Naive thymus-derived CD4-positive, alpha-beta T cell (primary cell): ENCODE measurements around the gene CENPB. TPM values are rescaled to one million over a fixed set of nuclear protein-coding genes. Genes with fewer than 3 reads are reported as not detected.

Experiments used
- ATAC-seq: fragments of 150-1000 bp; cut with Tn5 transposase; 2 replicates; pipeline ENCODE4 v1.10.0; 2021; ENCODE audit warnings: mild to moderate bottlenecking, moderate library complexity
- CTCF ChIA-PET: fragments of 350-600 bp; sonication (Branson Sonifier 250); formaldehyde crosslinking; loops from one replicate; lab custom pipeline; 2021; ENCODE audit warnings: antibody characterized with exemption; lab: Charles Lee
- POLR2A ChIA-PET: fragments of 350-600 bp; sonication (Branson Sonifier 250); formaldehyde crosslinking; loops from one replicate; lab custom pipeline; 2021; ENCODE audit warnings: antibody characterized with exemption, inconsistent platforms; lab: Charles Lee
- DNase-seq, 9 donors: peaks; one replicate each; pipeline versions ENCODE4 v3.0.0 to v3.0.0-alpha.2; 2020 to 2022; ENCODE audit warnings: mixed read lengths in 1 of 9
- H3K27ac ChIP-seq: one replicate; pipeline ENCODE4 v1.7.0; 2013; ENCODE audit warnings: mild to moderate bottlenecking, low read depth, low read length, moderate library complexity
- H3K27me3 ChIP-seq, 2 donors: one replicate each; pipeline ENCODE4 v1.7.0; 2013; ENCODE audit warnings: low read length in 2 of 2, mild to moderate bottlenecking in 2 of 2, moderate library complexity in 2 of 2; ENCODE audit not compliant: control insufficient read depth in 2 of 2, insufficient read depth in 2 of 2
- H3K36me3 ChIP-seq, 3 experiments: 1 replicate in 2 of 3; 2 replicates in 1 of 3; pipeline ENCODE4 v1.7.0; 2013; ENCODE audit warnings: low read length in 3 of 3, mild to moderate bottlenecking in 3 of 3, moderate library complexity in 1 of 3; ENCODE audit not compliant: insufficient read depth in 3 of 3, control insufficient read depth in 2 of 3
- H3K4me1 ChIP-seq, 2 donors: one replicate each; pipeline ENCODE4 v1.7.0; 2013; ENCODE audit warnings: low read length in 2 of 2, mild to moderate bottlenecking in 2 of 2, moderate library complexity in 1 of 2; ENCODE audit not compliant: control insufficient read depth in 2 of 2, insufficient read depth in 2 of 2
- H3K4me3 ChIP-seq: 2 replicates; pipeline ENCODE4 v1.7.0; 2013; ENCODE audit warnings: mild to moderate bottlenecking, low read length
- H3K9me3 ChIP-seq, 3 experiments: 1 replicate in 2 of 3; 2 replicates in 1 of 3; pipeline ENCODE4 v1.7.0; 2013; ENCODE audit warnings: low read length in 3 of 3; ENCODE audit not compliant: control insufficient read depth in 2 of 3
- H3K27ac Mint-ChIP-seq, 9 donors: one replicate each; pipeline ENCODE4 v1.8.0; 2020 to 2022; ENCODE audit warnings: mixed read lengths in 9 of 9, mild to moderate bottlenecking in 8 of 9, moderate library complexity in 5 of 9, inconsistent platforms in 2 of 9
- H3K27me3 Mint-ChIP-seq, 5 donors: one replicate each; pipeline ENCODE4 v1.8.0; 2021 to 2022; ENCODE audit warnings: mixed read lengths in 5 of 5, mild to moderate bottlenecking in 1 of 5
- H3K36me3 Mint-ChIP-seq, 5 donors: one replicate each; pipeline ENCODE4 v1.8.0; 2020 to 2022; ENCODE audit warnings: mixed read lengths in 5 of 5, mild to moderate bottlenecking in 3 of 5, inconsistent platforms in 1 of 5
- H3K4me1 Mint-ChIP-seq, 7 donors: one replicate each; pipeline ENCODE4 v1.8.0; 2020 to 2022; ENCODE audit warnings: mixed read lengths in 7 of 7, mild to moderate bottlenecking in 3 of 7, inconsistent platforms in 1 of 7
- H3K4me3 Mint-ChIP-seq, 10 donors: one replicate each; pipeline ENCODE4 v1.8.0; 2020 to 2022; ENCODE audit warnings: mild to moderate bottlenecking in 10 of 10, mixed read lengths in 10 of 10, moderate library complexity in 6 of 10, inconsistent platforms in 2 of 10
- H3K9me3 Mint-ChIP-seq, 11 donors: one replicate each; pipeline ENCODE4 v1.8.0; 2020 to 2022; ENCODE audit warnings: mixed read lengths in 11 of 11, mild to moderate bottlenecking in 4 of 11, inconsistent platforms in 1 of 11, moderate library complexity in 1 of 11
- intact Hi-C, 2 donors: fragments of 100-400 bp; cut with micrococcal nuclease; formaldehyde crosslinking; loops; one replicate each; pipeline ENCODE4 v1.15.1; 2023
- polyA plus RNA-seq, 2 donors: library from polyadenylated mRNA; unstranded; fragments of 300-500 nt; fragmentation: Illumina TruSeq; gene quantifications; one replicate each; pipeline ENCODE4 v1.2.3, GENCODE V29; 2021
- total RNA-seq, 6 experiments: library from RNA in 5 of 6; stranded (reverse) in 5 of 6; gene quantifications; 1 replicate in 5 of 6; 2 replicates in 1 of 6; pipeline ENCODE4 v1.2.3 and lab custom pipeline; 2021 to 2026

Gene CENPB
- total and polyA plus RNA-seq, 7 experiments from 2014 or later = 1.3 to 73.6 (median 43.2) TPM

DNA sequence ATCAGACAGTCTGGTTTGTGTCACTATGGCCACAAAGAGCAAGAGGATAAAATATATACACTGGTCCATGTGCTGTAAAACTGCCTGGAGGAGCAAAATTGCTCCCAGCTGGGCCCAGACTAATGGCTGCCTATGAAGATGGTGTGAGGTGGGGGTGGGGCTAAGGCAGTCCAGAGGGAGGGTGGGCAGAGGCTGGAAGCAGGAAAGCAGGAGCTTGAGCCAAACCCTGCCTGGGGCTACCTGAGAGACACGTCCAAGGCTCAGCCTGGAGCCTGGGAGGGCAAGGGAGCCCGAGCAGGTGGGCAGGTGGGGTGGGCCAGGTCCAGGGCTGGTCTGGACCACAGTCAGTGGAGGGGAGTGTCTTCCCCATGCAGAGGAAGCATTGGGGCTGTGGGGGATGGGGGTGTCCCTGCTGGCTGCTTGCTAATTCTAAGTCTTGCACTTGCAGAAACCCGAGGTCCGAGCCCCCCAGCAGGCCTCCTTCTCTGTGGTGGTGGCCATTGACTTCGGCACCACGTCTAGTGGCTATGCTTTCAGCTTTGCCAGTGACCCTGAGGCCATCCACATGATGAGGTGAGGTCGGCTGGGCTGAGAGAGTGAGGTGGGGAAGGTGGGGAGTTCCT is 44.6 kb downstream of the CENPB start:
- POLR2A ChIA-PET = no interaction called here

DNA sequence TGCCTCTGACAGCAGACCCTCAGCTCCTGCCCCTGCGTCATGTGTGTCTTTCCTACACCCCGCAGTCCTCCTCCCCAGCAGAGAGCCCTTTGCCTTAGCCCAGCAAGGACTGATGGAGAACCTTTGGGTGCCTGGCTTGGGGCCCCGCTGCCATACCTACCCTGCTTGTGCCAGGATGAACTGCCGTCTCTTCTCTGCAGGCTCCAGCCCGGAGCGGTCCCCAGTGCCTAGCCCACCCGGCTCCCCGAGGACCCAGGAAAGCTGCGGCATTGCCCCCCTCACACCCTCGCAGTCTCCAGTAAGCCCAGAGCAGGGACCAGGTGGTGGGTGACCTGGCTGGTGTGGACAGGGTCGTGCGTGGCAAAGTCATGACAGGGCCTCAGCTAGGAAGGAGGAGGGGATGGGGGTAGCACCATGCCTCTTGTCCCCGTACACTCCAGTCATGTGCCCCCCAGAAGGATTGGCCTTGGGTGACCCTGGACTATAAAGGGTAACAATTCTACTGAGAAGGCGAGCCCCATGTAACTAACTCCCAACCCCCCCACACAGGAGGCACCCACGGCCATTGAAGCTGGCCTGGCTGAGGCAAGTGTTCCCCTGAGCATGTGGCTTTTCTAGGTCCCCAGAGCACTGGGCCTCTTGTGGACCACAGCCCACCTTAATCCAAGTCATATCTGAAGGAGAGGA is 45.8 kb downstream of the CENPB start:
- DNase-seq = no peak
- H3K4me1 ChIP-seq = peaks cover 3 to 10% of the 10 kb centered on the region in 2 donors

More for the DNA sequence above, 44.6 kb downstream of the CENPB start:
- H3K4me1 Mint-ChIP-seq = peaks cover 0 to 16% (median 12%) of the 10 kb centered on the region in 7 donors
- H3K9me3 Mint-ChIP-seq = no peaks in the 10 kb centered on the region
- peaks cover 3 to 10% of the 10 kb centered on the region in 2 donors for H3K4me1 ChIP-seq
- H3K4me3 ChIP-seq = no peak overlapping the region
- DNase-seq (no peak), ATAC-seq (no peak)
- no peak overlapping the region for H3K27ac ChIP-seq
- CTCF ChIA-PET = interaction anchor here (1.6 kb wide), 1 partner anchor 31 kb away, joined by 5 read pairs; no protein-coding TSS in a partner anchor
- H3K27ac Mint-ChIP-seq = peak overlapping the region in 1 of 9 donors; percentile 25
- H3K36me3 ChIP-seq = no peaks in the 10 kb centered on the region
- no peaks in the 10 kb centered on the region for H3K27me3 ChIP-seq
- no peaks in the 10 kb centered on the region for H3K36me3 Mint-ChIP-seq
- no peak overlapping the region for H3K4me3 Mint-ChIP-seq
- peaks cover 0 to 16% (median 4%) of the 10 kb centered on the region in 5 donors for H3K27me3 Mint-ChIP-seq
- H3K9me3 ChIP-seq = no peaks in the 10 kb centered on the region
- intact Hi-C loops = no loop called here

DNA sequence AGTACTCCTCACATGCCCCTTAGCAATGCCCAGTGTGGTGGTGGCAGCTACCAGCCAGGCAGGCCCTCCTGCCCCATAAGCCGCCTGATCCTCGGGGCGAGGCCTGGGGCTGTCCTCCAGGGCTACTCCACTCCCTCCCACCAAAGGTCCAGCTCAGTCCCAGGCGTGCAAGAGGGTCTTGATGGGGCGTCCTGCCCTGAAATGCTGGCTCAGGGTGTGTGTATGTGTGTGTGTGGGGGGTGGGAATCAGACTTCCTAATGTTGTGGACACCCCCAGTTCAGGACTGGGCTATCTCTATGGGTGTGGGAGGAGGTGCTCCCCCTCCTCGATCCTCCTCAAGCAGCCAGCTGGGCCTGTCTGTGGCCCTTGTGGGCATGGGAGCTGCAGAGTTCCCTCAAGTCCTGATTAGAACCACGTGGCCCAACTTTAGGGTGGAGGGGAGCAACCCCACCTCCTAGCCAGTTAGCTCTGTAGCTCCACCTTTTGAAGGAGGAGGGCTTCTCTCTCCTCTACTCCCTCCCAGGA is 46.6 kb downstream of the CENPB start:
- no peak for ATAC-seq
- intact Hi-C loops = no loop called here
- Mint-ChIP-seq H3K27ac (no peak overlapping the region), H3K4me3 (no peak overlapping the region), H3K9me3 (no peaks in the 10 kb centered on the region), H3K4me1 (peaks cover 0 to 10% (median 8%) of the 10 kb centered on the region in 7 donors), H3K36me3 (no peaks in the 10 kb centered on the region), H3K27me3 (peaks cover 0 to 28% (median 2%) of the 10 kb centered on the region in 5 donors)
- Histone ChIP-seq H3K9me3 (no peaks in the 10 kb centered on the region), H3K27ac (no peak overlapping the region), H3K36me3 (no peaks in the 10 kb centered on the region), H3K4me1 (peaks cover 3% of the 10 kb centered on the region in 2 donors), H3K27me3 (no peaks in the 10 kb centered on the region), H3K4me3 (no peak overlapping the region)
- POLR2A ChIA-PET = no interaction called here
- CTCF ChIA-PET = no interaction called here
- DNase-seq = no peak

More for the DNA sequence above, 45.8 kb downstream of the CENPB start:
- POLR2A ChIA-PET = no interaction called here
- Histone ChIP-seq H3K27me3 (no peaks in the 10 kb centered on the region), H3K36me3 (no peaks in the 10 kb centered on the region), H3K27ac (no peak overlapping the region), H3K4me3 (no peak overlapping the region), H3K9me3 (no peaks in the 10 kb centered on the region)
- H3K27me3 Mint-ChIP-seq = peaks cover 0 to 23% (median 0%) of the 10 kb centered on the region in 5 donors
- no peaks in the 10 kb centered on the region for H3K9me3 Mint-ChIP-seq
- intact Hi-C loops = no loop called here
- peaks cover 0 to 16% (median 12%) of the 10 kb centered on the region in 7 donors for H3K4me1 Mint-ChIP-seq
- H3K36me3 Mint-ChIP-seq = no peaks in the 10 kb centered on the region
- peak overlapping the region in 1 of 9 donors; percentile 36 for H3K27ac Mint-ChIP-seq
- CTCF ChIA-PET = no interaction called here
- ATAC-seq = no peak
- no peak overlapping the region for H3K4me3 Mint-ChIP-seq

DNA sequence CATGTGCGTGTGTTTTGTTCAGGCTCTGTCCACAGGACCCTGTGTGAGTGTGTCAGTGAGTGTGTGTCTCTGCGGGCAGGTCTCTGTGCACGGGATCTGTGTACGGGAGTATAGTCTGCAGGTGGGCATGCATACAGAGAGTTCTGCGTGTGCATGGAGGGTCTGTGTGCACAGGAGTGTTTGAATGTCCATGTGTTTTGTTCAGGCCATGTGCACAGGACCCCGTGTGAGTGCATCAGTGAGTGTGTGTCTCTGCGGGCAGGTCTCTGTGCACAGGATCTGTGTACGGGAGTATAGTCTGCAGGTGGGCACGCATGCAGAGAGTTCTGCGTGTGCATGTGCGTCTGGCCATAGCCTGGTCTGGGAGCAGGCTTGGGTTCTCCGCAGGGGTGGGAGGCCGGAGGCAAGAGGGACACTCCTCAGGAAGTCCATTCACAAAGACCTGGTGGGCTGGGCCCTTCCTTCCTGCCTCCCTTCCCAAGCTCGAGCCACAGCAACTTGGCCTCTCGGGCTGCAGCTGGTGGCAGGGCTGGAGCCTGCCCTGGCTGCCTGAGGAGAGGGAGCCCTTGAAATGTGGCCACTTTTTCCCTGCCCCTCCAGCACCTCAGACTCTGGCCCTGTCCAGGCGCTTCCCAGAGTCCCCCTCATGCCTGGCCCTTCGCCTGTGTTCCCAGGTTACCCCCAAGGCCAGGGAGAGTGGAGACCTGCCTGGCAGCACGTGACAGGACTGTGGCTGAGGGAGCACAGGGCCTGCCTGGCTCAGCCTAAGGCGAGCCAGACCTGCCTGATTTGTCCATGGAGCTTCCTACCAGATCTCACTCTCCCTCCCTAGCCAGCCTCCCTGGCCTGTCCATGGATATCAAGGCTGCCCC is 47.2 kb downstream of the CENPB start:
- no peak overlapping the region for H3K4me3 ChIP-seq
- H3K36me3 Mint-ChIP-seq = no peaks in the 10 kb centered on the region
- ChIA-PET POLR2A (no interaction called here), CTCF (interaction anchor here (0.7 kb wide), 1 partner anchor 10 kb away, joined by 3 read pairs; no protein-coding TSS in a partner anchor)
- no peak overlapping the region for H3K4me3 Mint-ChIP-seq
- no peak overlapping the region for H3K27ac ChIP-seq
- H3K9me3 Mint-ChIP-seq = no peaks in the 10 kb centered on the region
- no peaks in the 10 kb centered on the region for H3K4me1 ChIP-seq
- no peak for DNase-seq
- H3K4me1 Mint-ChIP-seq = peaks cover 0 to 3% (median 2%) of the 10 kb centered on the region in 7 donors
- H3K27me3 Mint-ChIP-seq = peaks cover 0 to 26% (median 2%) of the 10 kb centered on the region in 5 donors
- H3K36me3 ChIP-seq = no peaks in the 10 kb centered on the region
- ATAC-seq = no peak
- no peaks in the 10 kb centered on the region for H3K9me3 ChIP-seq
- H3K27ac Mint-ChIP-seq = peak overlapping the region in 1 of 9 donors; percentile 17
- no peaks in the 10 kb centered on the region for H3K27me3 ChIP-seq
- intact Hi-C loops = no loop called here

DNA sequence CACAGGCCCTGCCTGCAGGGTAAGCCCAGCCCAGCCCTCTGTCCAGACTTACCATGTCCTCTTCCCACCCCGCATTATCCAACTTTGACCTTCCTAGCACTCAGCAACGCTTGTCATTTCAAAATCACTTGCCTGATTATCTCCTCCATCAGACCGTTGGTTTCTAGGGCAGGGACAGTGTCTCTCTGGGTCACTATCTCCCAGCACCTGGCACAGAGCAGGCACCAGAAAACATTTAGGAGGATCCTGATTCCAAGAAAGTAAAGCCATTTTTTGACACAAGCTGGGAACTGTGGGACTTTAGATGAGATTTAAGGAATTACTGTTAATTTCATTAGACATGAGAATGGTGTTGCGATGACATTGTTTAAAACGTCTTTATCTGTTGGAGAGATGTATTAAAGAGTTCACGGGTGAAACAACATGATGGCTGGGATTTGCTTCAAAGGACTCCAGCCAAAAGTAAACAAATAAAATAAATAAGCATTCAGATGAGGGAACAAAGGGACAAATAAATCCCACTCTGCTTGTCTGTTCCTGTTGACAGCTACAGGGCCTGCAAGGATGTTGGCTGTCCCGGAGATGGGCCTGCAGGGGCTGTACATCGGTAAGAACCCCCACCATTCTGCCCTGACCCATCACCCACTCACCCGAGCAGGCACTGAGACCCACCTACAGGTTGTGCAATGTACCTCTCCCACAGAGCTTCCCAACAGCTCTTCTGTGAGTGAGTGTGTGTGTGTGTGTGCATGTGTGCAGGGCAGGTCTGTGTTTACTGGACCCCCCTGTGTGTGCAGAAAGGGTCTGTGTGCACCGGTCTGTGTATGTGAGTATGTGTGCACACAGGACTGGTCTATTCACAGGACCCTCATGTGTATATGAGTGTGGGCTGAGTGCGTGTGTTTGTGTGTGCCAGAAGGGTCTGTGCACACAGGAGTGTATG is 48.2 kb downstream of the CENPB start:
- no peaks in the 10 kb centered on the region for H3K36me3 ChIP-seq
- Mint-ChIP-seq H3K4me1 (peaks cover 0 to 2% (median 0%) of the 10 kb centered on the region in 7 donors), H3K27ac (no peak overlapping the region), H3K9me3 (no peaks in the 10 kb centered on the region), H3K4me3 (no peak overlapping the region), H3K27me3 (peaks cover 0 to 31% (median 3%) of the 10 kb centered on the region in 5 donors), H3K36me3 (no peaks in the 10 kb centered on the region)
- H3K27me3 ChIP-seq = no peaks in the 10 kb centered on the region
- intact Hi-C loops = no loop called here
- H3K9me3 ChIP-seq = no peaks in the 10 kb centered on the region
- H3K4me3 ChIP-seq = no peak overlapping the region
- no peaks in the 10 kb centered on the region for H3K4me1 ChIP-seq
- ChIA-PET POLR2A (no interaction called here), CTCF (interaction anchor here (0.7 kb wide), 1 partner anchor 11 kb away, joined by 3 read pairs; no protein-coding TSS in a partner anchor)
- ATAC-seq (no peak), DNase-seq (no peak)
- H3K27ac ChIP-seq = no peak overlapping the region
